GM19324 (cell line): ENCODE data around the gene NCOR1.

ENCODE experiments used
- ATAC-seq: cut with Tn5 transposase; IDR thresholded peaks from one replicate; pipeline ENCODE4 v1.9.1; 2021; ENCODE audit warnings: mild to moderate bottlenecking, moderate library complexity; ENCODE audit not compliant: unreplicated experiment, low FRiP score

The NCOR1 gene

DNA sequence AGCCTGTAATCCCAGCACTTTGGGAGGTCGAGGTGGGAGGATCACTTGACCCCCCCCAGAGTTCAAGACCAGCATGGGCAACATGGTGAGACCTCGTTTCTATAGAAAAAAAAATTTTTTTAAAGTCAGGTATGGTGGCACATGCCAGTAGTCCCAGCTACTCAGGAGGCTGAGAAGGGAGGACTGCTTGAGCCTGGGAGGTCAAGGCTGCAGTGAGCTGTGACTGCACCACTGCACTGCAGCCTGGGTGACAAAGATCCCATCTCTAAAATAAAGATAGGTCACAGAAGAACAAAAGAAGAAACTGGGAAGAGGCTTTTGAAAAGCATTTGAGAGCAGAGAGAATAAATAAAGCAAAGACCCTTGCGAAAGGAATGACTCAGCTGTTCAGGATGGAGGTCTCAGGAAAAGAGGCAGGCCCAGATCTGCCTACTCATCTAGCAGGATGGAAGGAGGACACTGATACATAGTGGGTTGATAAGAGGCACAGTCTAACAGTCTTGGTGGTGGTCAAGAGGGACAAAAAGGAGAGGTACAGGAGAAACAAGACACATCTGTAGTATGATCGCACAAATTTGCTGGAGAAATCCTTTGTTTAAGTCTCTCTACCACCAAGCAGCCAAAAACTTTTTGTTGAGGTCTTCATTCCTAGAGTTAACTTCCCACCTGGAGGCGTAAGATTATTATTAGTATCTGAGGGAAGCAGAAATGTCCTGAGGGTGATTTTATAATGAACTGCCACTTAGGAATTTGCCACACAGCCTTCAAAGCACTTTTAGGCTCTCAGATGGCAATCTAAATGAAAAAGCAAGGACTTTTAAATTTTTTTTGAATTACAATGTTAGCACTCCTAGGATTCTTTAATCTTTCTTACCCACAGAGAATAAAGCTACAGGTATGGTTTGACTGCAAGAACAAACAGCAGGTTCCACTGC, 233.4 kb downstream of the NCOR1 start:
- ATAC-seq = no peak

DNA sequence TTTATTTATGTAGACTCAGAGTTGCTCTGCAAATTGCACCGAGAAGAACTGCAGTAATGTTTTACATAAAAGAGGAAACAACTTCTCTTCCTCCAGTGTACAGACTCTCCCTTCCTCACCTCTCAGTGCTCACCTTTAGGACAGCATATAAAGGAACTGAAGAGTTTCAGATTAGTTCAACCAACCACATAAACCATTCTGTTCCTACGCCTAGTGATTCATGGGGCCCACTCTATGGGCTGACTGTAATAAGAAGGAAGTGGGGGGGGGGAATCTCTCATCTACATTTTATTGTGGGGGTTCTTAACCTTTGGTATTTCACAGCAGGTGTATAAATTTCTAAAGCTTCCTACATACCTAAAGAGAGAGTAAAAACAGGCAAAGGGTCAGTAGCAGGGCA, 234.1 kb downstream of the NCOR1 start:
- ATAC-seq = no peak
